Suppressor macrophage treated with lipopolysaccharide for 1 hour (primary cell): ENCODE measurements around the gene ZNF595.
A peak's percentile ranks its signal among the peaks of the same experiment; 100 is the strongest.
"Not testable (repeated sequence)": the region's sequence is repeated elsewhere in the genome, so short reads cannot be mapped to it uniquely, and the experiment has no call there.

Experiments
- DNase-seq, 3 donors: peaks; one replicate each; pipeline ENCODE4 v3.0.0-alpha.2; 2020 to 2022

ZNF595 gene

DNA sequence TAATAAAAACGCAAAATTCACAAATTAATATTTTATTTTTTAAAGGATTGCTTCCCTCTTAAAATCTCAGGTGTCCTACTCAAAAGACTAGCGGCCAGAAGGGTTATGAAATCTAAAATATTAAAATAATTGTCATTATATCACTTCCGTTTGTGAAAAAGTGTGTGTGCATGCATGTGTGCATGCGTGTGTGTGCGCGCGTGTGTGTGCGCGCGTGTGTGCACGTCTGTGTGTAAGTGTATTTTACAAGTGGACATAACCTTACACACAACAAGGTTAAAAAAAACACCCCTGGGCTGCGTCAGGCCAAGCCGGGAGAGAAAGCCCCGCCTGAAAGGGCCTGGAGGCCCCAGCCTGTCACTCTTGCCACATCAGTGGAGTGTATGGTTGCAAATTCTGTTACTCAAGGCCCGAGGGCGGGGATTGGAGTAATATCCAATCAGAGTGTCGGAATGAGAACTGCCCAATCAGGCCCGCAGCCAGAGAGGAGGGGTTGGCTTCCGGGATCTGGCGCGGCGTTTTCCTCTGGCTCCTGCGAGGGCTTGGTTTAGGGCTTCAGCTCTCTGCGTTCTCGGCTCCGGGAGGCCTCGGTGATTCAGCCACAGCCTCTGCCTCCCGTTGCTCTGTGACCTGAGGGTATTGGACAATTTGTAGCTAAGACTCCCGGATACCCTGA lies at the start of gene ZNF595:
Gene ZNF595, plus strand, starts transcription at position 518 of the 676 bp plus-strand sequence. CDS start 168 bp downstream, outside the sequence.
- not testable (repeated sequence) for DNase-seq

DNA sequence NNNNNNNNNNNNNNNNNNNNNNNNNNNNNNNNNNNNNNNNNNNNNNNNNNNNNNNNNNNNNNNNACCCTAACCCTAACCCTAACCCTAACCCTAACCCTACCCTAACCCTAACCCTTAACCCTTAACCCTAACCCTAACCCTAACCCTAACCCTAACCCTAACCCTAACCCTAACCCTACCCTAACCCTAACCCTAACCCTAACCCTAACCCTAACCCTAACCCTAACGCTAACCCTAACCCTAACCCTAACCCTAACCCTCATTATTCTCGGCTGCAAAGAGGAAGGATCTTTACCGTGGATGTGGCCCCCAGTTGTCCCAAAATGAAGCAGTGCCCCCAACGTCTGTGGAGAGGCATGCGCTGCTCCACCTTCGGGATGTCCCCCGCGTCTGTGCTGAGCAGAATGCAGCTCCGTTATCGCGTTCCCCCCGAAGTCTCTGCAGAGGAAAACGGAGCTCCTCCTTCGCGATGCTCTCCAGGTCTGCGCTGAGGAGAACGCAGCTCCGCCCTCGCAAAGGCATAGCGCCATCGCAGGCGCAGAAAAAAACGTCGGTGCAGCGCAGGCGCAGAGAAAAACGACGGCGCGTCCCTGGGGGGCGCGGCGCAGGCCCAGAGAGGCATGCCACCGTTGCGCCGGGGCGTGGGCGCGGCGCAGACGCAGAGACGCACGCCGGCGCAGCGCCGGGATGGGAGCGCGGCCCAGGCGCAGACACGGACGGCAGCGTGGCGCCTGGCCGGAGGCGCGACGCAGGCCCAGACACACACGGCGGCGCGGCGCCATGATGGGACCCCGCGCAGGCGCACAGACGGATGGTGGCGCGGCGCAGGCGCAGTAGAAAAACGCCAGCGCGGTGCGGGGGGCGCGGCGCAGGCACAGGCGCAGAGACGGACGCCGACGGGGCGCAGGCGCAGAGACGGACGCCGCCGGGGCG lies 42.9 kb upstream of the ZNF595 start:
- DNase-seq = peak in 2 of 3 donors; percentile 1 to 19

GRCh38 chr4:11095-11815 lies 41.9 kb upstream of the ZNF595 start:
- DNase-seq = not testable (repeated sequence)

DNA sequence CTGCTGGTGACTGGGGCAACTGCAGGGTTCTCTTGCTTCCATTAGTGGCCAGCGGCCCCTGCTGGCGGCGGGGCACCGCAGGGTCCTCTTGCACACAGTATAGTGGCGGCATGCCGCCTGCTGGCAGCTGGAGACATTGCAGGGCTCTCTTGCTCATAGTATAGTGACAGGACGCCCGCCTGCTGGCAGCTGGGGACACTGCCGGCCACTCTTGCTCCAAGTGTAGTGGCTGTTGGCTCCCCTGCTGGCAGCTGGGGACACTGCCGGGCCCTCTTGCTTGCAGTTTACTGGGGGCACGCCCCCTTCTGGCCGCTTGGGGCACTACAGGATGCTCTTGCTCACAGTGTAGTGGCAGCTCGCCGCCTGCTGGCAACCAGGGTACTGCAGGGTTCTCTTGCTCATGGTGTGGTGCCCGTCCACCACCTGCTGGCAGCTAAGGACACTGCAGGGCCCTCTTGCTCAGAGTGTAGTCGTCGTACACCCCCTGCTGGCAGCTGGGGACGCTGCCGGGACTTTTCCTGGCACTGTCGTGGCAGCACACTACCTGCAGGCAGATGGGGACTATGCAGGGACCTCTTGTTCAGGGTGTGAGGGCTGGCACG lies 41.2 kb upstream of the ZNF595 start:
- peak in 2 of 3 donors; percentile 6 to 13 for DNase-seq

GRCh38 chr4:18128-18527 lies 35.0 kb upstream of the ZNF595 start:
- DNase-seq = not testable (repeated sequence)

GRCh38 chr4:18589-18988 lies 34.5 kb upstream of the ZNF595 start:
- not testable (repeated sequence) for DNase-seq

GRCh38 chr4:22882-23281 lies 30.2 kb upstream of the ZNF595 start:
- not testable (repeated sequence) for DNase-seq

DNA sequence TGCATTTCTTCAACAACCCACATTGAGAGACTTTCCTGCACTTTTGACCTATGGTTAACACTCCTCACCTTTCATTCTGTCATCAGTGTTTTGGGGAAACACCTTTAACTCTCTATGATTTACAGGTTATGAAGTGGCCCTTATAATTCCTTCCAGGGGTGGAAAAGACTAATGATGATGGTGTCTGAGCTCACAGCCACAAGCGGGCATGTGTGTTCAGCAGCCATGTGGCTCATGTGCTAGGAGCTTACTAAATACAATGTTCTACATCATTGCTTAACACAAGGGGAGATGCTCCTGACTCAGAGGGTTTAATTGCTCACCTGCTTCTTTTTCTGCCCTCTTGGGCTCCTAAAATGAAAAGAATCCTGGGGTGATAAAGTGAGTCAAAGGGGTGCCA lies 28.8 kb upstream of the ZNF595 start:
- DNase-seq = not testable (repeated sequence)

GRCh38 chr4:27501-27900 lies 25.6 kb upstream of the ZNF595 start:
- not testable (repeated sequence) for DNase-seq

- not testable (repeated sequence) for DNase-seq
Observed at GRCh38 chr4:28767-29542, 24.2 kb upstream of the ZNF595 start.

GRCh38 chr4:33314-33713 lies 19.8 kb upstream of the ZNF595 start:
- DNase-seq = not testable (repeated sequence)

GRCh38 chr4:36559-37415 lies 16.3 kb upstream of the ZNF595 start:
- peak in 1 of 3 donors; percentile 18 for DNase-seq

DNA sequence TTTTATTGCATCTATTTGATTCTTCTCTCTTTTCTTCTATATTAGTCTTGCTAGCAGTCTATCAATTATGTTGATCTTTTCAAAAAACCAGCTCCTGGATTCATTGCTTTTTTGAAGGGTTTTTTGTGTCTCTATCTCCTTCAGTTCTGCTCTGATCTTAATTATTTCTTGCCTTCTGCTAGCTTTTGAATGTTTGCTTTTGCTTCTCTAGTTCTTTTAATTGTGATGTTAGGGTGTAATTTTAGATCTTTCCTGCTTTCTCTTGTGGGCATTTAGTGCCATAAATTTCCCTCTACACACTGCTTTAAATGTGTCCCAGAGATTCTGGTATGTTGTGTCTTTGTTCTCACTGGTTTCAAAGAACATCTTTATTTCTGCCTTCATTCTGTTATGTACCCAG lies 14.9 kb upstream of the ZNF595 start:
- DNase-seq = not testable (repeated sequence)

- DNase-seq = not testable (repeated sequence)
Observed at GRCh38 chr4:43375-43774, 9.7 kb upstream of the ZNF595 start.

GRCh38 chr4:51253-51652 lies 1.9 kb upstream of the ZNF595 start:
- DNase-seq = not testable (repeated sequence)

GRCh38 chr4:51655-52277 lies 1.4 kb upstream of the ZNF595 start:
- DNase-seq = not testable (repeated sequence)

- not testable (repeated sequence) for DNase-seq
Observed at GRCh38 chr4:53521-53920, 400 bp downstream of the ZNF595 start.

- DNase-seq = not testable (repeated sequence)
Observed at GRCh38 chr4:64733-65132, 11.6 kb downstream of the ZNF595 start.

- no peak for DNase-seq
Observed at GRCh38 chr4:71830-72229, 18.7 kb downstream of the ZNF595 start.

DNA sequence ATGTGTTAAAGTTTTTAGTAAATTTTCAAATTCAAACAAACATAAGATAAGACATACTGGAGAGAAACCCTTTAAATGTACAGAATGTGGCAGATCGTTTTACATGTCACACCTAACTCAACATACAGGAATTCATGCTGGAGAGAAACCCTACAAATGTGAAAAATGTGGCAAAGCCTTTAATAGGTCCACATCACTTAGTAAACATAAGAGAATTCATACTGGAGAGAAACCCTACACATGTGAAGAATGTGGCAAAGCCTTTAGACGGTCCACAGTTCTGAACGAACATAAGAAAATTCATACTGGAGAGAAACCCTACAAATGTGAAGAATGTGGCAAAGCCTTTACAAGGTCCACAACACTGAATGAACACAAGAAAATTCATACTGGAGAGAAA lies 32.8 kb downstream of the ZNF595 start:
- DNase-seq = no peak
